Measurements from ENCODE around the gene ARHGEF11.
"Not testable (repeated sequence)": the region's sequence is repeated elsewhere in the genome, so short reads cannot be mapped to it uniquely, and the experiment has no call there.

ARHGEF11 gene

DNA sequence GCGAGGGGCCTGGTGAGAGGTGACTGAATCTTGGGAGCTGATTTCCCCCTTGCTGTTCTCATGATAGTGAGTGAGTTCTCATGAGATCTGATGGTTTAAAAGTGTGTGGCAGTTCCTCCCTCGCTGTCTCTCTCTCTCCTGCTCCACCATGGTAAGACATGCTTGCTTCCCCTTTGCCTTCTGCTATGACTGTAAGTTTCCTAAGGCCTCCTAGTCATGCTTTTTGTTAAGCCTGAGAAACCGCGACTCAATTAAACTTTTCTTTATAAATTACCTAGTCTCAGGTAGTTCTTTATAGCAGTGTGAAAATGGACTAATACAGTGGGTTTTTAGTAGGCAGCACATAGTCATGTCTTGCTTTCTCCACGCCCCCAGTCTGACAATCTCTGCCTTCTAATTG lies 10.2 kb upstream of the ARHGEF11 start:
- not testable (repeated sequence) for DNase-seq (ENCODE audit: low read depth in 2 of 2)

DNA sequence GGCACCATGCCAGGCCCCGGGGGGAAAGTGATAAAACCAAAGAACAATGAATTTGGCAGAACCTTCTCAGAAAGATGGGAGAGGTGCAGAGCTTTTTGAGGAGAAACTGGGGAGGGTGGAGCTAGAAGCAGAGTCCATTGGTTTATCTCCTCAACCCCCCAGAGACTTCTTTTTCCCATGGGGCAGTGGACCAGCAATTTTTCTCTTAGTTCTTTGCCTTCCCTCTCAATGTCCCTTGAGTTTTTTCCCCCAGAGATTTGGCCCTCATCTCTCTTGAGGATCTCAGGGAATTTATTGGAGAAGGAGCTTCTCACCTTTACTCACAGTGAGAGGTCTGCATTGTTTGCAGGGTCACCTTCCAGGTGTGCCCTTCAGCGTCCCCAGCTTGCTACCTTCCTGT lies 5.3 kb upstream of the ARHGEF11 start:
- no peak for DNase-seq (ENCODE audit: low read depth in 2 of 2)

DNA sequence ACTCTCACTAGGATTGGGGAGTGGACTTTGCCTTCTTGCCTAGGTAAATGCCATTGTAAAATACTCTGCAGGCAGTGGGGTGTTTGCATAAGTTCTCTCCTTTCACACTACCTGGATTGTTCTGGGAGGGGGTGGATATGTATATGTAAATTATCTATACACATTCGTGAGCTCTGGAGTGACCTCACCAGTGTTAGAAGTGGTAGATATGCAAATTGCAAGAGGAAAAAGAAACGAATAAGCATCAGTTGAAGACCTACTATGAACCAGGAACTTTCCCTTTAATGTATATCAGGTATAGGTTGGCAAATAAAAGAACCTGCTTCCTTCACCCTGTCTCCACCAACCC lies 1.5 kb upstream of the ARHGEF11 start:
- DNase-seq (ENCODE audit: low read depth in 2 of 2): no peak

DNA sequence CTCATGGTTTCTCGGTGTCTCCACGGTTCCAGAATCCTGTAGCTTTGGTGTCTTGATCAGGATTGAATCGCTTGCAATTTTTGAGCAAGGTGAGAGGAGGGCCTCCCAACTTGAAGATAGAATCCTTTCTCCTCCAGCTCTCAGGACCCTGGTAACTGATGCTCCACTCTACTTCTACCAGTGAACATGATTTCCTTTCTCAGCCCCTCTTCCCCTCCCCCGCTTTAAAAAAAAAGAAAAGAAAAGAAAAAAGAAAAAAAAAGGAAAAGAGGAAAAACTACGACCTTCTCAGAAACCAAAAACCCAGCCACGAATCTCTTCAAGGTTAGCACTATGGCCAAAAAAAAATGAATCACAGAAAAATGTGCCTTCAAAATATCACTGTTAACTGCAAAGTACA lies 1.2 kb downstream of the ARHGEF11 start:
- DNase-seq (ENCODE audit: low read depth in 2 of 2): no peak

DNA sequence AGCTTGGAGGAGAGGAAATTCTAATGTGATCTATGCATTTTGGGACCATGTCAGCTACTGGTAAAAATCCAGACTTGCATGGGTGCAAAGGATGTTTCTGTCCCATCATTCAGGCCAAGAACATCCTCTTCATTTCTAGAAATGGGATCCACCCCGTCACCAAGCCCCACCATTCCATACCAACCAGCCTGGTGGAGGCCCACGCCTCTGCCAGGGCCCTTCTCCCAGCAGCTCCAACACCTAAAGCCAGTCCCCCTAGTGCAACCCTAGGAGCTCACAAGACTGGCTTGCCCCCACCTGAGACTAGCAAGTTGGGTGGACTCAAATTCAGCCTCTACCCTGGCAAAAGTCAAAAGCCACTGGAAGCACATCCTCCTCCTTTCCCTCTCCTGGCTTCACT lies 1.9 kb downstream of the ARHGEF11 start:
- no peak for DNase-seq (ENCODE audit: low read depth in 2 of 2)

DNA sequence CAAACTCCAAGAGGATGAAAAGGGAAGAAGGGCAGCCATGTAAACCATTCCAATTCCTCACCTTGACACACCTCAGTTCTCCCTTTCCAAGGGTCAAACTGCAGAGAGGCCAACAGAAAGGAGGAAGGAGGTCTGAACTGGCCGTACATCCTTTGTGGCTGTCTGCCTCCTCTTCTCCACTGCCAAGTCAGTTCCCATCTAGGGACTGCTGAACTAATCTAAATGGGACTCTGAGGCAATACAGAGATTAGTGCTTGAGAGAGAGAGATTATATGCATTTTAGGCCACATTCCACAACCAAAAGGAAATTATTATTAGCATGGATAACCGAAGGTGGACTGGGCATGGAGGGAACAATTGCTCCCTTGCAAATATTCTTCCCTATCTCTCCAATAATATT lies 2.7 kb downstream of the ARHGEF11 start:
- DNase-seq (ENCODE audit: low read depth in 2 of 2): no peak

DNA sequence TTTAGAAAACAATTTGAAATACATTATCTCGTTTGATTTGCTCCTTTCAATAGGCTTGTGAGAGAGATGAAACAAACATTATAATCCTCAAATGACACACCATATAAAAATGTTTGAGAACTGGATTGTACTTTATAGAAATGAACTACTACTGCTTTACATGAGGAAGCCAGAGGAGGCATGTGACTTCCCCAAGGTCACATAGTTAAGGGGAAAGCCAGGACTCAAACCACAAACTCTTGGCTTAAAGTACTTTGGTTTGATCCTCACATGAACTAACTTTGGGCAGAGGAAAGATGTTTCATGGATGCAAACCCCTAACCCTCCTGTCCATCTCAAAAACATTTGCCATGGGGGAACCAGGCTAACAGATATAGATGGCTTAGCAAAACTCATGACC lies 4.7 kb downstream of the ARHGEF11 start:
- no peak for DNase-seq (ENCODE audit: low read depth in 2 of 2)

DNA sequence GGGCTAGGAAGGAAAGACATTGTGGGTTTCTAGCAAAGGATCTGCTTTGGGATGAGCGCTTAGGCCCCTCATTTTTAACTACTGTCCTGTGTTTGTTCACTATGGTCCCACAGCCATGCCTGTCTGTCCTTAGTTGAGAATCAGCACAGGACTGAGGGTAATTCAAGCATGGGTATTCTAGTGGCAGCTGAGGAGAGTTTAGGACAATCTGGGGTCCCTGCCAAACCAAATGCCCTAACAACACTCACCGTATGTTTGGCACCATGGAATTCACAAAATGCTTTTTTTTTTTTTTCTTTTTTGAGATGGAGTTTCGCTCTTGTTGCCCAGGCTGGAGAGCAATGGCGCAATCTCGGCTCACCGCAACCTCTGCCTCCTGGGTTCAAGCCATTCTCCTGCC lies 10.4 kb downstream of the ARHGEF11 start:
- DNase-seq (ENCODE audit: low read depth in 2 of 2): no peak

DNA sequence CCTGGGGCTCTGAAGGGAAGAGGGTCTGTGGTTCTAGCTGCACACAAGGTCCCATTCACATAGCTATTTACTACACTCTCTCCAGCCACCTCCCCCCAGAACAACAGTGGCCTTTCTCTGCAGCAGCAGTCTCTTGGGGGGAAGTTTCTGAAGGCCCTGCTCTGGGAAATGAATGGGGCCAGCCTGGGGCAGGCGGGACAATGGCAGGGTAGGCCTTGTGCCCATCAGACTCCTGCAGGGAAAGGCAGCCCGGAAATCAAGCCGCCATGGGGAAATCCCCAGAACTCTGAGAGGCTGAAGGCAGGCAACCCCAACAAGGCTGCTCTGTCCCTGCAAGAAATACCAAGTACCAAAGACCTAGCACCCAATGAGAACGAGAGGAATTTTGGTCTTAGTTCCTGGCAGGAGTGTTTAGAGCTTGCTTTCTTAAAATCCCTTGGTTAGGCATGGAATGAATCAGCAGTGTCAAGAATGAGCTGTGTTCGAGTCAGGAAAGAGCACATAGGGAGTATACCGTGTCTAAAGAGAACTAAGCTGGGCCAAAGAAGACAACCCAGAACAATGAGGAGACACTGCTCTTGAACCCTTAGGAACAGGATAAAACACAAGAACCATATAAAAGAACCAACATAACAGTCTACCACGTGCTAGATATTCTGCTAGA lies 11.3 kb downstream of the ARHGEF11 start:
- DNase-seq (ENCODE audit: low read depth in 2 of 2): no peak

DNA sequence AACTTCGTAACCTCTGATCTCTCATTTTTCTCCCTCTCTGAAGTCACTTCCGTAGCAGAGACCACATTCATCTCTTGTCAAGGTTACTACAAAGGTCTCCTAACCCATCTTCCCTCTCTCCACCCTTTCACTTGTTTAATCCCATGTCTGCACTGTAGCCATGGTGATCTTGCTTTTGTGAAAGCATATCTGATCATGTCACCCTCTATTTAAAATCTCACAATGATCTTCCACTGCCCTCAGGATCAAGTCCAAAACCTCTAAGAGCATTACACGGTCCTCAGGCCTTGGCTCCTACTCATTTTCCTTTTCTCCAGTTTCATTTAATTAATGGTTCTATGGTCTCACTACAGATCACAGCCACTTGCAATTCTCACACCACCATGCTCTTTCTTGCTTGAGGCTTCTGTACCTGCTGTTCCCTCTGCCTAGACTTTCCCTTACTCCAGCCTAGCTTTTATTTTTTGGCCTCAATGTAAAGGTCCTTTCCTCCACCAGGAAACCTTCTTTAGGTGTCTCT lies 12.1 kb downstream of the ARHGEF11 start:
- no peak for DNase-seq (ENCODE audit: low read depth in 2 of 2)

DNA sequence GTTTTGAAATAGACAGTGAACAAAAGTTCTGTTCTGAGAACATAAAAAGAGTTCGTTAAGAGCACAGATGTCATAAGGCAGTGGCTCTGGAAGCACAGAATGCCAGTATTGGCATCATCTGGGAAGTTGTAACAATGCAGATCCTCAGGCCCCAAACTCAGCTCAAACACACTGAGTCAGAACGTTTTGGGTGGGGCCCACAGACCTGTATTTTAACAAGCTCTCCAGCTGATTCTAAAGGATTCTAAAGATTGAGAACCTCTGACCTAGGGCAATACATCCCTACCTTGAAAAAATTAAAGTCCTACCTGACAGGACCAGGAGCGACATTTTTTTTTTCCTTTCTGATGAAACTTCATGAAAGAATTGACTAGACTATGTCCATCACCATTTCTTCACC lies 13.2 kb downstream of the ARHGEF11 start:
- DNase-seq (ENCODE audit: low read depth in 2 of 2): no peak

DNA sequence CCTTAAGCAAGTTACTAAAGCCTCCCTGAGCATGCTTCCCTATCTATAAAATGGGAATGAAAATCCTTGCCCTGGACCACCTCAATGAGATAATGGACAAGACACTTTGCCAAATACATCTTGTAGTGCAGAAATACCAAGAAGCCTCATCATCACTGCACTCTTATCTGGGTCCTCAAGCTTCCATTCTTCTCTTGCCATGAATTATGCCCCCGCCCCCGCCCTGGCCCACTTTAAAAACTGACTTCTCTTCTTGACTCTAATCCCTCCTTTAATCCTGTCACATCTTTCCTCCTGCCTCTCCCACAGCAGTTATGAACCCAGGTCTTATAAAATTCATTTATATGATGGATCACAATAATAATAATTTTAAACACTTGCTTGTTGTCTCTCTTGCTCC lies 14.8 kb downstream of the ARHGEF11 start:
- no peak for DNase-seq (ENCODE audit: low read depth in 2 of 2)

DNA sequence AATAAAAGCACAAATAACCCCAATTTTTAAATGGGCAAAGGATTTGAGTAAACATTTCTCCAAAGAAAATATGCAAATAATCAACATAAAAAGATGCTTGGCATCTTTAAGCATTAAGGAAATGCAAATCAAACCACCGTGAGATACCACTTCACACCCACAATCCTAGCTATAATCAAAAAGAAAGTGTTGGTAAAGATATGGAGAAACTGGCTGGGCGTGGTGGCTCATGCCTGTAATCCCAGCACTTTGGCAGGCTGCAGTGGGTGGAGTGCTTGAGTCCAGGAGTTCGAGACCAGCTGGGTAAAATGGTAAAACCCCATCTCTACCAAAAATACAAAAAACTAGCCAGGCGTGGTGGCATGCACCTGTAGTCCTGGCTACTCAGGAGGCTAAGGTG lies 16.9 kb downstream of the ARHGEF11 start:
- DNase-seq (ENCODE audit: low read depth in 2 of 2): no peak

DNA sequence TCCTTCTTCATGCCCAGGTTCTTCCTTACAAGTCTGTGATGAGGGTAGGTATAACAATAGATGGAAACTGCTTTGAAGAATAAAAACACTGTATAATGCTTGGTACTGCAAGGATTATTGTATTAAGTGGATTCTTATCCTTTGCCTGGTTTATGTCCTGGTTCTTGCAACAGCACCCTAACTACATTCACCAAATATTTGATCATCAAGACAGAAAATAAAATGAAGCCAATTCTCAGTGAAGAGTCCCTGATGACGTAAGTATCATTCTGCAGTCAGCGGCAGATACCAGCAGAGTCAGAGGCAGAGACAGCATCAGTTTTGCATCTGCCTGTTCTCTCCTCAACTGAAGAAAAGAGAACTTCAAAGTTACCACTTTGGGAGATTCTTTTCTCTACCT lies 19.7 kb downstream of the ARHGEF11 start:
- DNase-seq (ENCODE audit: low read depth in 2 of 2): no peak

DNA sequence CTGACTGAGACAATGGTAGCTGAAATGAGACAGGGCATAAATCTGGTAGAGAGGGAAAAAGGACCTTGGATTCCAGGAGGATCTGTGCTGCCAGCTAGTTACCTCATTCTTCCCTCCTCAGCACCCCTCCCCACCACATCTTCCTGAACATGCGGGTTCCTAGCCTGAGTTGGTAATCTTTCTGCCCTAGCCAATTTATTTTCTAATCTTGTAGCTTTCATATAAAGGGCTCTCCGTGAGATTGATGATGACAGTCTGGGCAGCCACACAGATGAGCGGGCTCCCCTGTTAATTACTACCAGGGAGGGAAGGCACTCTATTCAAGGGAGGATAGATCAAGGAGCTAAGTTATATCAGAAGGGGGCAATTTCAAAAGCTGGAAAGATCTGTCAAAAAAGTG lies 20.2 kb downstream of the ARHGEF11 start:
- no peak for DNase-seq (ENCODE audit: low read depth in 2 of 2)

DNA sequence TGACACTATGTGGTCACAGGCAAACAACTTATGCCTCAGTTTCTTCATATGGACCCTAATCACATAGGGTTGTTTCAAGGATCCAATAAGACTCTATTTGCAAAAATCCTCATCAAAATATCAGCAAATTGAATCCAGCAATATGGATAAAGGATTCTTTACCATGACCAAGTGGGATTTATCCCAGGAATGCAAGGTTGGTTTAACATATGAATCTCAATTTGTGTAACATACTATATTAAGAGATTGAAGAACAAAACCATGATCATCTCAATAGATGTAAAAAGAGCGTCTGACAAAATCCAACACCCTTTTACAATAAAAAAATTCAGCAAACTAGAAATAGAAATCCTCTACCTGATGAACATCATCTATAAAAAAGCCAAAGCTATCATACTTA lies 23.9 kb downstream of the ARHGEF11 start:
- no peak for DNase-seq (ENCODE audit: low read depth in 2 of 2)

DNA sequence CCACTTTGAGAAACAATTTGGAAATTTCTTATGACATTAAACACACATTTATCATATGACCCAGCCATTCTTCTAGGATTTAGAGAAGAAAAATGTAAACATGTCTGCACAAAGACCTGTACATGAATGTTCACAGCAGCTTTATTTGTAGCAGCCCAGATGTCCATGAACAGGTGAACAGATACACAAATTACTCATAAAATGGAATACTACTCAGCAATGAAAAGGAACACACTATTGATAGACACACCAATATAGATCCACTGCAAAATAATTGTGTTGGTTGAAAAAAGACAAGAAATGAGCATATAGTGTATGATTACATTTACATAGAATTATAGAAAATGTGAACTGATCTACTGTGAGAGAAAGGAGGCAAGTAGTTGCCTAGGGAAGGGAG lies 26.1 kb downstream of the ARHGEF11 start:
- no peak for DNase-seq (ENCODE audit: low read depth in 2 of 2)

DNA sequence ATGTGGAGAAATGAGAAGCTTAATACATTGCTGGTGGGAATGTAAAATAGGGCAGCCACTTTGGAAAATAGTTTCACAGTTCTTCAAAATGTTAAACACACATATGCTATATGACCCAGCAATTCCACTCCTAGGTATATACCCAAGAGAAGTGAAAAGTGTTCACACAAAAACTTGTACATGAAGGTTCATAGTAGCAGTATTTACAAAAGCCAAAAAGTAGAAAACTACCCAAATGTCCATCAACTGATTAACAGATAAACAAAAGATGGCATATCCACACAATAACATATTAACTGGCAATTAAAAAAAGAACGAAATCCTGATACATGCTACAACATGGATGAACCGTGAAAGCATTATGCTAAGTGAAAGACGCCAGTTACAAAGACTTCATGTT lies 33.7 kb downstream of the ARHGEF11 start:
- DNase-seq (ENCODE audit: low read depth in 2 of 2): no peak

DNA sequence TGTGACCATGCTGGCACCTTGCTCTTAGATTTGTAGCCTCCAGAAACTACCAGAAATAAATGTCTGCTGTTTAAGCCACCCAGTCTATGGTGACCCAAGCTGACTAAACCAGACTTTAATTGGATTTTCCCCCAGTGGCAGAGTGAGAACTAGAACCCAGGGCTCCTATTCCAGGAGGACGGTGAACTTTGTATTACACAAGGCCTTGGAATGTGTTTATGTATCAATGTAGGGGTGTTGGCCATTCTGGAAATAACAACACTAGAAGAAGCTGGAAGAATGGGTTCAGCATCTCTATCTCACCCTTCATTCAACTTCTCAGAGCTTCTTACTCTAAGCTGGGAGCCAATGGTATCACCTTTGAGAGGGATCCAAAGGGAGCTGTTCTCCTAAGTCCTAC lies 37.0 kb downstream of the ARHGEF11 start:
- no peak for DNase-seq (ENCODE audit: low read depth in 2 of 2)

DNA sequence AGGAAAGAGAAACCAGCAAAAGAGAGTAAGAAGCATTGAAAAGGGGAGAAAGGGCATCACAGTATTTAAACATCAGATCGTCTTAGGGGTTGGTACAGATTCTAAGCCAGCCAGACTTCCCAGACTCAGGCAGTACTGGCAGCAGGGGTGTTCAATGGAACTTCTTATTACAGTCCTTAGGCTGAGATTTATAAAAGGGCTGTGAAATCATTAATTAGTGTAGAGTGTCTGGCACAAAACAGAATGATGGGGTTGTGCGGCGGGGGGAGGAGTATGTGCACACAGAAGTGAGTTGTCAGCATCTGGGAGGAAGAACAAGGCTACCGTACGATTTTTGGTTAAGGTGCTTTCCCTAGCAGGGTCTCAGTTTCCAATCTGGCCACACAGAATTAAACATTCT lies 38.2 kb downstream of the ARHGEF11 start:
- DNase-seq (ENCODE audit: low read depth in 2 of 2): no peak

DNA sequence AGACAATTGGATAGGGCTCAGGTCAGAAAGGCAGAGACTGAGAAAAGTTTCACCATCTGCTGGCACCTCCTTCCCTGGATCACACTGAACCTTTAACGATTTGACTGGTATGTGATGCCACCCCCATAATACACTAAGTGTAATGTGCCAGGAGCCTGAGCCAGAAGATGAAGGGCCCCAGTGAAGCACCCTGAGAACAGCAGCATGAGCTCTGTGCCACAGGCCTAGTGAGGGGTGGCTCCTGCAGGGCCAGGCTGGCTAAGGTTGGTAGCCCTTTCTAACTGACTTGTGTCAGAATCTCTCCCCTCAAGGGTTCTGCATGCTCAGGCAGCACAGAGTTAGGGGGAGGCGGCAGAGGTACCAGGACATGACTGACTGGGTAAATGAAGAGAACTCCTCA lies 38.9 kb downstream of the ARHGEF11 start:
- no peak for DNase-seq (ENCODE audit: low read depth in 2 of 2)

DNA sequence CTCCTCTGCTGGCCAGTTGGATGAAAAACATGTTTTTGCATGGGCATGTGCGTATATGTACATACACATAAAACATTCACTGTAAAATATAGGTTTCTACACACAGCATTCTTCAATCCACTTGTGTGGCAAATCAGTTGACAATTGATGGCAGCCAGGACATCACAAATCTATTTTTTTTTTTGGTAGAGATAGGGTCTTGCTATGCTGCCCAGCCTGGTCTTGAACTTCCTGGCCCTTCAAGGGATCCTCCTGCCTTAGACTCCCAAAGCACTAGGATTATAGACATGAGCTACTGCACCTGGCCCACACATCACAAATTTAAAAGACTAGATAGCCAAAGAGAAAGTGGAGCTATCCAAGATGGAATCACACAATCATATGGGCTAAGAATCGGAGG lies 39.6 kb downstream of the ARHGEF11 start:
- DNase-seq (ENCODE audit: low read depth in 2 of 2): no peak

DNA sequence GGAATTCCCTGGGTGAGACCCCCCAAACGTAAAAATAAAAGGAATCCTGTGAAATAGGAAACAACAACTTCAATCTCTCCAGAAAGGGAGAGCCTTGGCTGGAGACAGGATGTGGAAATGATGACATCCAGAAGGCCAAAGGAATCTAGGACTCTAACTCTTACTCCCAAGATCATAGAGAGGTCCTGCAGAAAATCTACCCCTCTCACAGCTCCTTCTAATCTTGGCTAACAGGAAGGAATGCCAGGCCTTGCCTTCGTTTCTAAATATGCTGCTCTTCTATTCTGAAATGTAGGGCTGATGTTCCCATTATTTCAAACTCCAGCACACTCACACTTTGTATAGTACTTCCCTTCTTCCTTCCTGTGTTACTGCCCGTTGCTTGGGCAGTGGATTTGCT lies 40.7 kb downstream of the ARHGEF11 start:
- DNase-seq (ENCODE audit: low read depth in 2 of 2): no peak

DNA sequence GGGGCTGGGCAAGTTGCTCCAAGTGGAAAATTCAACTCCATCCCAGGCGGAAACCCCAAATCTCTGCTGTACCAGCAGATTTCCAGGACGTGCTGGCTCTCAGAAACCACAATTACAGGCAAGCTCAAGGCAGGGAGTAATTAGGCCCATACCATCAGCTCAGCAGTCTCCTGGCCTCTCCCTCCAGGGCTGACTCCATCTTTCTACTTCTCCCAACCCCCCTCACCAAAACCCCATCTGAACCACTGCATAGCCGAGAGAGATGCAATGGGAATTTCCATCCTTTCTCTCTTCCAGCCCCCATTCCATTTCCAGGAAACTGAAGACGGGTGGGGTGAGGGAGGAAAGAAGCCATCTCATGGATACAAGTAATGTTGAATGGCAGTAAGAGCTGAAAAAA lies 41.2 kb downstream of the ARHGEF11 start:
- DNase-seq (ENCODE audit: low read depth in 2 of 2): no peak
